SK-N-SH (cell line): ENCODE data around the gene TRA2A. TPM values are rescaled to one million over a fixed set of nuclear protein-coding genes. Genes with fewer than 3 reads are reported as not detected.
A peak's percentile ranks its signal among the peaks of the same experiment; 100 is the strongest.

Experiments
- CTCF ChIA-PET: fragments of 300-600, 350-600 bp; formaldehyde crosslinking; extraction: SDS; loops from one replicate; lab custom pipeline; 2021; lab: Yijun Ruan, JAX
- POLR2A ChIA-PET: fragments of 350-600 bp; sonication (Branson Sonifier 250); formaldehyde crosslinking; extraction: SDS; loops from one replicate; lab custom pipeline; 2020; ENCODE audit warnings: antibody characterized with exemption, inconsistent platforms; lab: Yijun Ruan, JAX
- DNase-seq: peaks from one replicate; pipeline ENCODE4 v3.0.0; 2012
- H2AFZ ChIP-seq: fragments of 200-600 bp; sonication (generic); 2 replicates; pipeline ENCODE4 v1.8.1; 2016; ENCODE audit warnings: antibody characterized with exemption, mild to moderate bottlenecking, low read depth
- H3F3A ChIP-seq: fragments of 200-600 bp; sonication (generic); replicated peaks from 2 replicates; pipeline ENCODE3; 2016; ENCODE audit warnings: antibody characterized with exemption, mild to moderate bottlenecking; ENCODE audit not compliant: insufficient read depth
- H3K27ac ChIP-seq, 2 experiments: fragments of 200-500 bp in 1 of 2; fragments of 200-600 bp in 1 of 2; sonication (Bioruptor generic) in 1 of 2; sonication (generic), shearing (Covaris generic) in 1 of 2; 2 replicates each; pipeline versions ENCODE4 v1.5.1 to v1.6.1; 2014 to 2016; ENCODE audit warnings: low read depth in 2 of 2, inconsistent platforms in 1 of 2, low read length in 1 of 2, mild to moderate bottlenecking in 1 of 2, mixed read lengths in 1 of 2
- H3K27me3 ChIP-seq: fragments of 200-600 bp; sonication (generic), shearing (Covaris generic); 2 replicates; pipeline ENCODE4 v1.6.1; 2016; ENCODE audit warnings: mixed run types; ENCODE audit not compliant: insufficient read depth
- H3K36me3 ChIP-seq, 2 experiments: fragments of 200-500 bp in 1 of 2; fragments of 200-600 bp in 1 of 2; sonication (Bioruptor generic) in 1 of 2; sonication (generic) in 1 of 2; replicated peaks in 1 of 2; 2 replicates each; pipeline versions ENCODE3 to v1.5.1; 2014 to 2016; ENCODE audit warnings: low read length in 1 of 2, mild to moderate bottlenecking in 1 of 2; ENCODE audit not compliant: insufficient read depth in 2 of 2, control insufficient read depth in 1 of 2
- H3K4me1 ChIP-seq, 2 experiments: fragments of 200-500 bp in 1 of 2; fragments of 200-600 bp in 1 of 2; sonication (Bioruptor generic) in 1 of 2; sonication (generic), shearing (Covaris generic) in 1 of 2; 2 replicates each; pipeline versions ENCODE4 v1.5.1 to v1.6.1; 2014 to 2016; ENCODE audit warnings: low read depth in 1 of 2, low read length in 1 of 2, mixed run types in 1 of 2; ENCODE audit not compliant: insufficient read depth in 2 of 2, control insufficient read depth in 1 of 2
- H3K4me2 ChIP-seq: fragments of 200-600 bp; sonication (generic), shearing (Covaris generic); 2 replicates; pipeline ENCODE4 v1.6.1; 2017; ENCODE audit warnings: mixed run types
- H3K4me3 ChIP-seq, 2 experiments: fragments of 200-500 bp in 1 of 2; fragments of 200-600 bp in 1 of 2; sonication (Bioruptor generic) in 1 of 2; sonication (generic), shearing (Covaris generic) in 1 of 2; 2 replicates each; pipeline versions ENCODE4 v1.5.1 to v1.8.1; 2014 to 2016; ENCODE audit warnings: low read depth in 2 of 2, inconsistent platforms in 1 of 2, low read length in 1 of 2, mild to moderate bottlenecking in 1 of 2, mixed read lengths in 1 of 2, moderate library complexity in 1 of 2
- H3K79me2 ChIP-seq: fragments of 200-600 bp; sonication (generic); 2 replicates; pipeline ENCODE4 v1.8.1; 2017; ENCODE audit warnings: mild to moderate bottlenecking; ENCODE audit not compliant: insufficient read depth
- H3K9ac ChIP-seq: fragments of 200-600 bp; sonication (generic); 2 replicates; pipeline ENCODE4 v1.6.1; 2017; ENCODE audit warnings: mixed run types
- H3K9me2 ChIP-seq: fragments of 200-600 bp; sonication (generic); 2 replicates; pipeline ENCODE4 v1.6.1; 2017; ENCODE audit warnings: mixed run types
- H3K9me3 ChIP-seq: fragments of 200-600 bp; sonication (generic); 2 replicates; pipeline ENCODE4 v1.6.1; 2017; ENCODE audit warnings: mixed run types, mild to moderate bottlenecking, moderate library complexity
- H4K20me1 ChIP-seq: fragments of 200-600 bp; sonication (generic); 2 replicates; pipeline ENCODE4 v1.6.1; 2017; ENCODE audit warnings: mild to moderate bottlenecking, mixed run types; ENCODE audit not compliant: insufficient read depth
- CTCF ChIP-seq: fragments of 200-600 bp; sonication (generic); IDR thresholded peaks from 2 replicates; pipeline ENCODE4 v1.6.1; 2017; ENCODE audit warnings: antibody characterized with exemption, mild to moderate bottlenecking, moderate library complexity
- EP300 ChIP-seq, 2 experiments: IDR thresholded peaks; 2 replicates each; pipeline versions ENCODE4 v1.4.0 to v1.6.1; 2012; ENCODE audit warnings: borderline replicate concordance in 1 of 2, low read depth in 1 of 2, low read length in 1 of 2
- FOXM1 ChIP-seq: IDR thresholded peaks from 2 replicates; pipeline ENCODE4 v1.4.0; 2012; ENCODE audit warnings: low read depth, mild to moderate bottlenecking
- GABPA ChIP-seq: IDR thresholded peaks from 2 replicates; pipeline ENCODE4 v1.4.0; 2012; ENCODE audit warnings: low read depth, mild to moderate bottlenecking
- JUND ChIP-seq: IDR thresholded peaks from 2 replicates; pipeline ENCODE4 v1.4.0; 2012
- MXI1 ChIP-seq: IDR thresholded peaks from 2 replicates; pipeline ENCODE4 v1.6.1; 2012; ENCODE audit warnings: mild to moderate bottlenecking, low read depth, low read length, improper control_type of control experiment
- RAD21 ChIP-seq: IDR thresholded peaks from 2 replicates; pipeline ENCODE4 v1.6.1; 2012; ENCODE audit warnings: mild to moderate bottlenecking, low read length
- RCOR1 ChIP-seq: fragments of 150-350 bp; IDR thresholded peaks from 2 replicates; pipeline ENCODE4 v1.6.1; 2017; ENCODE audit warnings: antibody characterized with exemption, low read length
- SMC3 ChIP-seq: IDR thresholded peaks from 2 replicates; pipeline ENCODE4 v1.6.1; 2012; ENCODE audit warnings: low read depth, low read length, improper control_type of control experiment
- TCF12 ChIP-seq: IDR thresholded peaks from 2 replicates; pipeline ENCODE4 v1.4.0; 2012
- YY1 ChIP-seq: IDR thresholded peaks from 2 replicates; pipeline ENCODE4 v1.4.0; 2012; ENCODE audit warnings: low read depth, mild to moderate bottlenecking
- WGBS: methylation state at CpG from one replicate; pipeline ENCODE4 v1.1.6; 2017; ENCODE audit warnings: low lambda C conversion rate; 5-methylcytosine and 5-hydroxymethylcytosine counted together
- polyA plus RNA-seq, 3 experiments: library from polyadenylated mRNA; depleted of rRNA; stranded (reverse); fragments of >200 nt; gene quantifications; 2 replicates each; pipeline ENCODE4 v1.2.3, GENCODE V29; 2012
- TF ChIP-seq, protein P1 (sequence below): IDR thresholded peaks from 2 replicates; pipeline ENCODE4 v1.4.0; 2012; ENCODE audit warnings: low read depth
- TF ChIP-seq, protein P2 (sequence below): fragments of 150-350 bp; IDR thresholded peaks from 2 replicates; pipeline ENCODE4 v1.6.1; 2017; ENCODE audit warnings: antibody characterized with exemption, low read length, low read depth, borderline replicate concordance
- TF ChIP-seq, protein P3 (sequence below): IDR thresholded peaks from 2 replicates; pipeline ENCODE4 v1.6.1; 2012; ENCODE audit warnings: mild to moderate bottlenecking, low read depth, low read length, moderate library complexity

TRA2A gene
- polyA plus RNA-seq, 1 of the 3 experiments (the other 2 are of a cell fraction), result 62.1 TPM

DNA sequence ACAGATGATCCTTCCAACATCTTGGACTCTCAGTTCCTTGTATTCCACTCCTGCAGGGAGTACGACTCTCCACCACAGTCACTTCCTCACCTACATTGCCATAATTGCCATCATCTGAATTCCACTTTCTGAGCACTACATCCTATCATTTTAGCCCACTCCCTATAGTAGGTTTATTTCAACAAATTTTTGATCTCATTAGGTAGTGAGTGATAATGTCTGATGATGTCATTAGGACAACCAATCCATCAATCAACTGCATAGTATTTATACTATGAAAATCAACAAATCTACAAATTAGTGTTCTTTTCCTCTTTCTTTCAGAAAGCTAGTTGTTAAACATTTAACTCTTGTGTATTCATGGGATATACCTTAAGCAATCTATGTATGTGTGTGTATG, 13.7 kb upstream of the TRA2A start (continued):
- TF ChIP-seq EP300 (IDR thresholded peaks at IDR 0.05; ENCODE audit: borderline replicate concordance in 1 of 2, low read depth in 1 of 2, low read length in 1 of 2) (no peak), GABPA (no peak), JUND (no peak), FOXM1 (no peak), TCF12 (no peak)
- TF ChIP-seq, protein P1, sequence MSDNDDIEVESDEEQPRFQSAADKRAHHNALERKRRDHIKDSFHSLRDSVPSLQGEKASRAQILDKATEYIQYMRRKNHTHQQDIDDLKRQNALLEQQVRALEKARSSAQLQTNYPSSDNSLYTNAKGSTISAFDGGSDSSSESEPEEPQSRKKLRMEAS, result no peak

DNA sequence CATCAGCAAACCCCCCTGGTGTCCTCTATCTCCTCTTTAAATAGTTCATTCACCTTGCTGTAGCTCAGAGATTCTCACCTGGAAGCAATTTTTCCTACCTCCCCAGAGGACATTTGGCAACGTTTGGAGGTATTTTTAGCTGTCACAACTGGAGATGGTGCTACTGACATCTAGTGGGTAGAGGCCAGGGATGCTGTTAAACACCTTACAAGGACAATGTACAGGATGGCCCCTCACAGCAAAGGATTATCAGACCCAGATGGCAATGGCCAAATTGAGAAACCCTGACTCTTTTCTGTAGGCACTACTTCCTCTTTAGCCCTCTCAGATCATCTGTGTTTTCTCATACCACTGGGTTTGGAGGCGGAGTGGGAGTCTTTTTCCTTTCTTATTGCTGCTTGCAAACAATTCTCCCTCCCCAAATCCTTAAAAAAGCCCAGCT, 13.2 kb upstream of the TRA2A start:
- 27% methylated on average over 2 of the region's 2 CpGs for WGBS
- CTCF ChIA-PET, result interaction anchor here (0.6 to 5.4 kb wide), 23 partner anchors 14 to 282 kb away, joined by 3 to 90 read pairs (median 4); partner anchors contain the start of gene STK31
- TF ChIP-seq, protein P2, sequence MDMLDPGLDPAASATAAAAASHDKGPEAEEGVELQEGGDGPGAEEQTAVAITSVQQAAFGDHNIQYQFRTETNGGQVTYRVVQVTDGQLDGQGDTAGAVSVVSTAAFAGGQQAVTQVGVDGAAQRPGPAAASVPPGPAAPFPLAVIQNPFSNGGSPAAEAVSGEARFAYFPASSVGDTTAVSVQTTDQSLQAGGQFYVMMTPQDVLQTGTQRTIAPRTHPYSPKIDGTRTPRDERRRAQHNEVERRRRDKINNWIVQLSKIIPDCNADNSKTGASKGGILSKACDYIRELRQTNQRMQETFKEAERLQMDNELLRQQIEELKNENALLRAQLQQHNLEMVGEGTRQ, result no peak
- no peak for TF ChIP-seq YY1
- no peak for TF ChIP-seq JUND
- TF ChIP-seq FOXM1, result no peak
- peak; percentile 60 for TF ChIP-seq SMC3
- TF ChIP-seq, protein P3, sequence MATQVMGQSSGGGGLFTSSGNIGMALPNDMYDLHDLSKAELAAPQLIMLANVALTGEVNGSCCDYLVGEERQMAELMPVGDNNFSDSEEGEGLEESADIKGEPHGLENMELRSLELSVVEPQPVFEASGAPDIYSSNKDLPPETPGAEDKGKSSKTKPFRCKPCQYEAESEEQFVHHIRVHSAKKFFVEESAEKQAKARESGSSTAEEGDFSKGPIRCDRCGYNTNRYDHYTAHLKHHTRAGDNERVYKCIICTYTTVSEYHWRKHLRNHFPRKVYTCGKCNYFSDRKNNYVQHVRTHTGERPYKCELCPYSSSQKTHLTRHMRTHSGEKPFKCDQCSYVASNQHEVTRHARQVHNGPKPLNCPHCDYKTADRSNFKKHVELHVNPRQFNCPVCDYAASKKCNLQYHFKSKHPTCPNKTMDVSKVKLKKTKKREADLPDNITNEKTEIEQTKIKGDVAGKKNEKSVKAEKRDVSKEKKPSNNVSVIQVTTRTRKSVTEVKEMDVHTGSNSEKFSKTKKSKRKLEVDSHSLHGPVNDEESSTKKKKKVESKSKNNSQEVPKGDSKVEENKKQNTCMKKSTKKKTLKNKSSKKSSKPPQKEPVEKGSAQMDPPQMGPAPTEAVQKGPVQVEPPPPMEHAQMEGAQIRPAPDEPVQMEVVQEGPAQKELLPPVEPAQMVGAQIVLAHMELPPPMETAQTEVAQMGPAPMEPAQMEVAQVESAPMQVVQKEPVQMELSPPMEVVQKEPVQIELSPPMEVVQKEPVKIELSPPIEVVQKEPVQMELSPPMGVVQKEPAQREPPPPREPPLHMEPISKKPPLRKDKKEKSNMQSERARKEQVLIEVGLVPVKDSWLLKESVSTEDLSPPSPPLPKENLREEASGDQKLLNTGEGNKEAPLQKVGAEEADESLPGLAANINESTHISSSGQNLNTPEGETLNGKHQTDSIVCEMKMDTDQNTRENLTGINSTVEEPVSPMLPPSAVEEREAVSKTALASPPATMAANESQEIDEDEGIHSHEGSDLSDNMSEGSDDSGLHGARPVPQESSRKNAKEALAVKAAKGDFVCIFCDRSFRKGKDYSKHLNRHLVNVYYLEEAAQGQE, result no peak
- TF ChIP-seq CTCF, result peak; percentile 53
- peak; percentile 74 for TF ChIP-seq RAD21
- TF ChIP-seq RCOR1, result no peak
- TF ChIP-seq MXI1, result peak; percentile 27; the same call in 1 of the 2 replicates

More for the DNA sequence above, 13.2 kb upstream of the TRA2A start:
- Histone ChIP-seq H3K4me3 (no peak overlapping the region), H4K20me1 (no peaks in the 10 kb centered on the region), H3K4me1 (no peaks in the 10 kb centered on the region), H3K9ac (no peak overlapping the region), H3K27me3 (no peaks in the 10 kb centered on the region; the same call in 1 of the 2 replicates), H3K27ac (no peak overlapping the region), H3K9me3 (no peaks in the 10 kb centered on the region), H3K36me3 (no peaks in the 10 kb centered on the region), H3K79me2 (no peaks in the 10 kb centered on the region), H3F3A (peaks cover 8% of the 10 kb centered on the region), H3K9me2 (no peaks in the 10 kb centered on the region), H3K4me2 (no peak overlapping the region), H2AFZ (no peak overlapping the region)
- DNase-seq, result no peak
- POLR2A ChIA-PET, result no interaction called here
